ENCODE measurements around the gene KCND3.
A peak's percentile ranks its signal among the peaks of the same experiment; 100 is the strongest.

Gene KCND3

DNA sequence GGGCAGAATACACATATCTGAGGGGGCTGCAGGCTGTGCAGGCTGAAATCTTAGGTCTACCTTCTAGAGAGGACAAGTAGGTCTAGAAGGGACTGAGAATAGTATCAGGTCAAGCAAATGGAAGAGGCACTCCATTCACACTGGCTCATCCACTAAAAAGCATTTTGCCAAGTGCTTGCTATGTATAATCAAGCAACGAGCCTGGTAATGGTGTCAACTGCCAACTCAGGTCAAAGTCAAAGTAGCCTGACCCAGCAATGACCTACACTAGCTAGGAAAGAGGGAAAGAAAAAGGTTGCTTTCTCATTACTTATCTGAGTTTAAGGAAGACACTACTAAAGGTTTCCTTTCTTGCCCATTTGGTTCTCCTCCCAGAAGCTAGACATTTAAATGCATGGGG, 10.8 kb downstream of the KCND3 start:
- no peak overlapping the region for H3K27ac ChIP-seq
- TF ChIP-seq ZFX (IDR thresholded peaks at IDR 0.05) (no peak), CTCF (conservative IDR thresholded peaks at IDR 0.05) (no peak)

DNA sequence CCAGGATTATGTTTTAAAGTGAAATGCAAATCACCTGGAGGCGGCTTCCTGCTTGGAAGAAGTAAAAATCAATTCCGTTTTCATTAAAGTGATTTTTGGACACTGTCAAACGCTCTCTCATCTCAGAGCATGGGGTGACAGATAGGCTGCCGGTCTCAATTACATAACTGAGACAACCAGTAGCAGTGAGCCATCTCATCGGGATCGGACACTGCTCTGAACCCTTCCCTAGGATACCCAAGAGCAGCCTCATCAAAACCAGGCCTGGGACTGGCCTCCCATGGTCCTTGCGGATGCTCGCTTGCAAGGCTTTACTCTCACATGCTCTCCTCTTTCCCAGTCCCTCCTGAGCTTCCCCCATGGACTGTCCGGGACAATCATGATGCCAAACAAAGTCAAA, 12.1 kb downstream of the KCND3 start:
- TF ChIP-seq CTCF (conservative IDR thresholded peaks at IDR 0.05) (no peak), ZFX (IDR thresholded peaks at IDR 0.05) (no peak)
- H3K27ac ChIP-seq = peak overlapping the region; percentile 79

GRCh38 chr1:111976842-111977241, 12.6 kb downstream of the KCND3 start:
- TF ChIP-seq ZFX (IDR thresholded peaks at IDR 0.05) = no peak
- TF ChIP-seq CTCF (conservative IDR thresholded peaks at IDR 0.05) = no peak
- peak overlapping the region; percentile 79 for H3K27ac ChIP-seq

DNA sequence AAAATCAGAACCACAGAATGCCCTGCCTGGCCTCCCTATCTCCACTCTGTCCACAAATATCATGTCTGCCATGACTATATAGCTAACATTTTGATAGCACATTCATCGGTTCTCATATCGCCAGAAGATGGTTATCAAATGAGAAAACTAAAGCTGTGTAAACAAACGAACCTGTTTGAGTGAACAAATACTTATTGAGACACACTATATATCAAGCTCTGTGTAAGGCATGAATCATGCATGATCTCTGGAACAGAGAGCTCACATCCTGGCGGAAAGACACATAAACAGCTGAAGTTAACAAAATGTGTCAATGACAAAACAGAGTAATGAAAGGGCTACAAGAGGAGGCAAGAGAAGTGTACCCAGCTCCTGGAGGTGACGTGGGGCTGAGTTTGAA, 13.1 kb downstream of the KCND3 start:
- H3K27ac ChIP-seq = peak overlapping the region; percentile 79
- TF ChIP-seq ZFX (IDR thresholded peaks at IDR 0.05) (no peak), CTCF (conservative IDR thresholded peaks at IDR 0.05) (no peak)

DNA sequence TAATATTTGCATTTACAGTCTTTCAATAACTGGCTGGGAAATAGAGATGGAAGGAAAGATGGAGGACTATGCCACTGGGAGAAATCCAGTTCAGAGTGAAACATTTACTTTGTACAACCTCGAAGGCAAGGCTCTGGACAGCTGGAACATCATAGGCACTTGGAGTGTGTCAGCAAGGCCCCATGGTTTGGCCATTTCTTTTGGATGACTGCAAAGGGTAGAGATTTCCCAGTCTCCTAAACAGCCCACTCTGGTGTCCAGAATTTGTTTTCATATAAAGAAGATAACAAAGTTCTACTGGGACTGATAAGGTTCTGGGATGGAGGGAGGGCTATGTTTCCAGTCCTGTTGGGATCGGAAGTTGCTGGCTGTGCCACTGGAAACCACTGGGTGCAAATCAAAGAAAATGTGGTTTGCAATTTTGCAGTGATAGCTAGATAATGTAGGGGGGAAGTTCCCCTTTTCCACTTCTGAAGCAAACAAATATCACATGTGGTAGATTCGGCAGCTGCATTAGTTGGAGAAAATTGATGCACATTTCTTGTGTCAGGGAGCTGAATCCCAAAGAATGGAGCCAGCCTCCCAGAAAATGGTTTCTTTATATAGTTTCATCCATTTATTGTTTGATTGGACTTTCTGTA, 16.2 kb downstream of the KCND3 start:
- H3K27ac ChIP-seq = no peak overlapping the region
- TF ChIP-seq ZFX (IDR thresholded peaks at IDR 0.05) (no peak), CTCF (conservative IDR thresholded peaks at IDR 0.05) (no peak)

- TF ChIP-seq ZFX (IDR thresholded peaks at IDR 0.05) (no peak), CTCF (conservative IDR thresholded peaks at IDR 0.05) (no peak)
- no peak overlapping the region for H3K27ac ChIP-seq
These were observed 18.1 kb downstream of the KCND3 start for GRCh38 chr1:111971396-111971795.

DNA sequence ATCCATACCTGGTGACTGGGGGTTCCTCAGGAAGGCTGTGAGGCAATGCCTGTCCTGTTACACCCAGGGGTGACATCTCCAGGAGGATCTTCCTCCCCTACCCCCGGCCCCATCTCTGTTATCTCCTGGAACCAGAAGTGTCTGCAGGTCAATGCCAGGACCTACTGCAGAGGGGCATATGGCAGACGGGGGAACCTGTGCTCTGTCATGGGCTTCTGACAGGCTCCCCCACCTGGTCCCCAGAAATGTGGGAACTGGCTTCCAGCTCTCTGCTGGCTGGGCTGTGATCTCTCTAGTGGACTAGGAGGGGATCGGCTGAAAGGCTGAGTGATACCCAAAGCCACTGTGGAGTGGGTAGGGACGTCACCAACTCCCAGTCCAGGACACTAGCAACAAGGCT, 21.0 kb downstream of the KCND3 start:
- H3K27ac ChIP-seq = no peak overlapping the region
- TF ChIP-seq ZFX (IDR thresholded peaks at IDR 0.05) (no peak), CTCF (conservative IDR thresholded peaks at IDR 0.05) (no peak)
